Transverse colon (tissue), 4 donors: Measurements from ENCODE around the gene KRTAP5-4.

Experiments
- POLR2AphosphoS5 ChIP-seq, 3 donors: sonication (generic); formaldehyde crosslinking; IDR thresholded peaks; one replicate each; pipeline ENCODE4 v1.6.1; 2016; ENCODE audit warnings: antibody characterized with exemption in 3 of 3
- TF ChIP-seq, protein P1 (sequence below), 5 experiments: fragments of 200-600 bp in 3 of 5; fragments of 450-650 bp in 2 of 5; sonication (generic) in 3 of 5; IDR thresholded peaks; 1 replicate in 2 of 5; 2 replicates in 3 of 5; pipeline ENCODE4 v1.5.1; 2016 to 2017; ENCODE audit warnings: antibody characterized with exemption in 5 of 5, inconsistent platforms in 3 of 5, mild to moderate bottlenecking in 2 of 5, moderate library complexity in 1 of 5

DNA sequence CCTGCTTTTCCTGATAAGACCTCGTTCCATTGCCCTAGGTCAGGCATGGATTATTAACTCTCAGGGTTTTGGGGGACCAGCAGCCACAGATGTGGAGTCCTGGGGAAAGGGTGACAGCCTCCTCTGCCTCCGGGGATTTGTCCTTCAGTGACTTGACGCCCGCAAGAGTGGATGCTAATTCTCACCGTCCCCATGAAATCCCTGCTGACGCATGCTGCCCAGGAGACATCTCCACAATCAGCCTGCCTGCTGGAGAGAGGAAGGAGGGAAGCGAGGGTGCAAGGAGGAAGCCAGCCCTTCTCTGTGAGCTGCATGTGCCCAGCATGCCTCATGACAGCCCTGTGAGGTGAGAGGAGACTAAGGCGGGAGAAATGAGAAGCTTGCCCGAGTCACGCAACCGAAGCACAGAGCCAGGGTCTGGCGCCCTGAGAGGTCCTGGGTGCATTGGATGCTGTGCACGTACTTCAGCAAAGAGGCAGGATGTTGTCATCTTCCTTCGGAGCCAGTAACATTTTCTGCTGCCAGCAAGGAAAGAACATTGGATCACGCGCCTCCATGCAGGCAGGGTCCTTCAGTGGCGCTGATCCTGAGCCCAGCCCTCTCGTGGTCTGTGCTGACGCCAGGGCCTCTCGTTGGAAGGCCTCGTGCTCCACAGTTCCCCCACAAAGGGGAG, 47.7 kb upstream of the KRTAP5-4 start:
- TF ChIP-seq POLR2AphosphoS5 (IDR thresholded peaks at IDR 0.05): no peak
- TF ChIP-seq, protein P1, sequence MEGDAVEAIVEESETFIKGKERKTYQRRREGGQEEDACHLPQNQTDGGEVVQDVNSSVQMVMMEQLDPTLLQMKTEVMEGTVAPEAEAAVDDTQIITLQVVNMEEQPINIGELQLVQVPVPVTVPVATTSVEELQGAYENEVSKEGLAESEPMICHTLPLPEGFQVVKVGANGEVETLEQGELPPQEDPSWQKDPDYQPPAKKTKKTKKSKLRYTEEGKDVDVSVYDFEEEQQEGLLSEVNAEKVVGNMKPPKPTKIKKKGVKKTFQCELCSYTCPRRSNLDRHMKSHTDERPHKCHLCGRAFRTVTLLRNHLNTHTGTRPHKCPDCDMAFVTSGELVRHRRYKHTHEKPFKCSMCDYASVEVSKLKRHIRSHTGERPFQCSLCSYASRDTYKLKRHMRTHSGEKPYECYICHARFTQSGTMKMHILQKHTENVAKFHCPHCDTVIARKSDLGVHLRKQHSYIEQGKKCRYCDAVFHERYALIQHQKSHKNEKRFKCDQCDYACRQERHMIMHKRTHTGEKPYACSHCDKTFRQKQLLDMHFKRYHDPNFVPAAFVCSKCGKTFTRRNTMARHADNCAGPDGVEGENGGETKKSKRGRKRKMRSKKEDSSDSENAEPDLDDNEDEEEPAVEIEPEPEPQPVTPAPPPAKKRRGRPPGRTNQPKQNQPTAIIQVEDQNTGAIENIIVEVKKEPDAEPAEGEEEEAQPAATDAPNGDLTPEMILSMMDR (IDR thresholded peaks at IDR 0.05): no peak
